GM18502 (cell line): ENCODE data around the gene C8B.

ENCODE experiments used
- ATAC-seq: cut with Tn5 transposase; IDR thresholded peaks from one replicate; pipeline ENCODE4 v1.9.1; 2021; ENCODE audit warnings: mild to moderate bottlenecking; ENCODE audit not compliant: unreplicated experiment, poor library complexity

The C8B gene

GRCh38 chr1:56965916-56966697 is at the start of gene C8B:
C8B (minus strand) TSS chr1:56966015; CDS start chr1:56965948, 67 bp downstream.
- no peak for ATAC-seq

DNA sequence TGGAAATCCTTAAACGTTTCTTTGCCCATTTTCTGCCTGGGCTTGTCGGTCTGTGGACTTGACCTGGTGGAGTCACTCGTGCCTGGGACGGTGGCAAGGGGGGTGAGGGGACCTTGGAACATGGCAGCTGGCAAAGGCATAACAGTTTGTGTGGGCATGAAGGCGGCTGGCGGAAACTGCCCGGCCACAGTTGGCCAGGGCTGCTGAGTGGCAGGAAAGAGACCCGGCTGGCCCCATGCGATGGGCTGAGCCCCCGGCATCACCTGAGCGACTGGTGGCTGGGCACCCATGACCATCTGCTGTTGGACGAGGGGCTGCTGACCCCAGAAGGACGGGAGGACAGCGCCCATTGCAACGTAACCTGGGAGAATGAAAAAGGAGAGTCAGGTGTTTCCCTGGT is 49.3 kb upstream of the C8B start:
- ATAC-seq = no peak

DNA sequence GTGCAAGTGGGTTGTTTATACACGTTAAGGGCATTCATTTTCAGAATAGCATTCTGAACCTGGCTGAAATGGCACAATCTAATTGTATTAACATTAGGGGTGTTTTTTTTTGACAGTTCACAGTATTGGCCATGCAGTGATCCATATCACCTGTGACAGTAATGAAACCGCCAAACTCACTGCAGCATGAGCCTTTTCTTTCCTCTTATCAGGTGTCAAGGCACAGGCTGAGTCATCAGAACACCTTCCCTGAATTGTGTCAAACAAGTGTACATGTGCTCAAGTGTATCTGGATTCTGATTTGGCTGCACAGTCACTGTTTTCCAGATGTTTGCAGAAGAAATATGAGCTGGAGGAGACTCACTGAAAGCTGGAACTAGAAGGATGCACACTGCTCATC is 47.7 kb upstream of the C8B start:
- ATAC-seq = no peak

DNA sequence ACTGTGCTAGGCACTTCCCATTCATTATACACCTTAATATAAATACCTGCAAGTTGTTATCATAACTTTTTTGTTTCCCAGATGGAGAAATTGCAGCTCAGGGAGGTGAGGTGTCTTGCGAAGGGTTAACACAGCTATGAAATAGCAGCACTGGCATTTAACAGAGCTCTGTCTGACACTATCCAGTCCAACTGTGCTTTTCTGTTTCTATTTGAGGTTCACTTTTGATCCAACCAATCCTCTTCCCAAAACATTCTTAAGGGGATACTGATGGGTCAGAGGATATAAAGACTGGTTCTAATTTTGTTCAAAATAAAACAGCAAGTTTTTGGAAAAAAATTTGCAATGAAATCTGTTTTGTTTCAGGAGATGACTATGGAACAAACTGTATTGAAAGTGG is 46.5 kb upstream of the C8B start:
- ATAC-seq = no peak

GRCh38 chr1:57010511-57010910 is 44.7 kb upstream of the C8B start:
- ATAC-seq = no peak

GRCh38 chr1:57007948-57008347 is 42.1 kb upstream of the C8B start:
- no peak for ATAC-seq

GRCh38 chr1:57007472-57007871 is 41.7 kb upstream of the C8B start:
- ATAC-seq = no peak

GRCh38 chr1:57003398-57004139 is 37.8 kb upstream of the C8B start:
- ATAC-seq = no peak

DNA sequence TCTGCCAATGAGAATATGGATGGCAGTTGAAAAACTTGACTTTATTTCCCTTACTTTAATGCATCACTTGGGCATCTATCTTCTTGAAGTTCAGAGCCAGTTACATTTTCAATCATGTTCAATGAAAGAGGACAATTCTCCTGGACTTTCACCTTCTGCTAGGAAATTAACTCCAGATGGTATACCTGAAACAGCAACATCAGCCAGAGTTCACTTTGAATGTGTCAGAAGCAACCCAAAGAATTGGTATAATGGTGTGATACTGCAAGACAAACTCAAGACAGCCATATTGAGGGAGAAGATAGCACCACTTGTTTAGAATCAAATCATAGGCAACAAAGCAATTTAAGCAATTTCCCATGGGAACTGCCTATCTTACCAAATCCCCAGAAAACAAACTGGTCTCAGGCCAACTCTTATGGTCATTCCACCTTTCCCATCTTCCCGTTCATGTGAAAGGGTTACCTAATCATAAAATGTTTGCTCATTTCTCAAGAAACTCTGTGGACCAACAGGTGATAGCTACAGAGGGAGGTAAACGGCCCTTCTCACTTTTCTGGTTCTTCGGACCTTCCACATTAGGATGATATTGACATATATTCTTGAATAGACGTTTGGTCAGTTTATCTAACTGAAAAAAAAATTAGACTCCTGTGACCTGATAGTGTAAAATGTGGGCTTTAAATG is 29.7 kb upstream of the C8B start:
- ATAC-seq = no peak

GRCh38 chr1:56993475-56993874 is 27.7 kb upstream of the C8B start:
- no peak for ATAC-seq

GRCh38 chr1:56992318-56993125 is 26.7 kb upstream of the C8B start:
- no peak for ATAC-seq

DNA sequence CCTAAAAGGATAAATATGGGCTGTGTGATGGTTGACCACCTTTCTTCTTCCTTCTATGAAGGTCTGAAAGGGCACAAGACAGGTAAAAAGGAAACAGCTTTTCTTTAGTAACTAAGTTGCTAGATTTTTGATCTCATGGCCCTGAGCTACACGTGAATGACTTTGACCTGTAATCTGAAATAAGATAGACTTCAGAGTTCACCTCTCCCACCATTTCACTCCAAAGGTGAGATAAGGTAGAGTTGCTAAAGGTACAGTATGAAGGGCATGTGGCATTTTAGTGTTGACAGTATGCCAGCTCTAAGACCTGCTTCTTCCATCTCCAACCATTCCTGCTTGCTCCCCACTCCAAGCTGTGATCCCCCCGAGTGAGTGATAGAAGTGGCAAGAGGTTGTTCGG is 25.8 kb upstream of the C8B start:
- ATAC-seq = no peak

DNA sequence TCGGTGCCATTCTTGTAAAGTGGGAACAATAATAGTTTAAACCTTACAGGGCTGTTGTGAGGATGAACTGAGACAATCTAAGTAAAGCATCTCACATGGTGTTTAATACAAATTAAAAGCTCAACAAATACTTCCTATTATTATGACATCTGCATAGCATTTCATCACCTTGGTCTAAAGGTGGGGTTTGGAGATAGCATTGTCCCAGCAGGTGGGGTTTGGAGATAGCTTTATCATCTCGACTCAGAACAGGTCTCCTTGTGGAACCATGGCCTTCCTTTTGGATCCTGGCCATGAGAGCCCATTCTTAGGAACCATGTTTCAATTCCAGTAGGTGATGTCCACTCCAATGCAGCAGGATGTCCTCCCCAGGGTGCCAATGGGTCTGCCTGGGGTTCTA is 20.6 kb upstream of the C8B start:
- ATAC-seq = no peak

DNA sequence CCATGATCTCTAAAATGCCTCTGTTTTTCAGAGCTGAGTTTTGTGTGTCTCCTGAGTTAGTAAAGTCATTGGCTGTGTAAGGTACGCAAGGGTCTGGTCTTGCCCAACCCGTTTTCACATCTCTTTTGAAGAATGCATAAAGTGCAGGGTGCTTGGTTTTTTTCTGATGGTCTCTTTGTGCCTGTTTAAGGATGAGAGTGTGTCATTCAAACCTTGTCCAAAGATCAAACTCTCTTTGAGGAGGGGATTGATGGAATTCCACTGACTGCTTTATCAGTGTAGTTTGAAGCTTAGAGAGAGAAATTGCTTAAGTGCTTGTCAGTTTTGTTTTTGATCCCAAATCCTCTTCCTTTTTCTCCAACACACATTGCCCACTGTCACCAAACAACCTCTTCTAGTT is 20.0 kb upstream of the C8B start:
- no peak for ATAC-seq

GRCh38 chr1:56983484-56983883 is 17.7 kb upstream of the C8B start:
- ATAC-seq = no peak

- no peak for ATAC-seq
Measured at GRCh38 chr1:56979986-56980755, 14.4 kb upstream of the C8B start.

DNA sequence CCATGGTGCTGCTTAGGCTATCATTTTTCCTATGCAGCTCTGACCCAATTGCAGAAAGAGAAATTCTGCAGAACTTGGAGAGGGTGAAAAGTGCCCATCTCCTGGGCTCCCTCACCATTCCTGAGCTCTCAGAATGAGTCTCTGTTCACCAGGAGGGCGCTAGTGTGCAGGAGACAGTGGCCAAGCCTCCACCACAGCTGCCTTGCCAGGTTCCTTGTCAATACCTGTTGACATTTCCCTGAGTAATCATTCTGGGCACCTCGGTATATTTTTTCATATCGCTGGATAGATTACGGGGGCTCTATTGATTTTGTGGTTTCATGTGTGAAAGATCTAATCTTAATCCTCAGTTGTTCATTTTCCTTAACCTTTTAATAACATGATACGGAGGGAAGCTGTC is 13.0 kb upstream of the C8B start:
- ATAC-seq = no peak

- no peak for ATAC-seq
Measured at GRCh38 chr1:56977910-56978309, 12.1 kb upstream of the C8B start.

DNA sequence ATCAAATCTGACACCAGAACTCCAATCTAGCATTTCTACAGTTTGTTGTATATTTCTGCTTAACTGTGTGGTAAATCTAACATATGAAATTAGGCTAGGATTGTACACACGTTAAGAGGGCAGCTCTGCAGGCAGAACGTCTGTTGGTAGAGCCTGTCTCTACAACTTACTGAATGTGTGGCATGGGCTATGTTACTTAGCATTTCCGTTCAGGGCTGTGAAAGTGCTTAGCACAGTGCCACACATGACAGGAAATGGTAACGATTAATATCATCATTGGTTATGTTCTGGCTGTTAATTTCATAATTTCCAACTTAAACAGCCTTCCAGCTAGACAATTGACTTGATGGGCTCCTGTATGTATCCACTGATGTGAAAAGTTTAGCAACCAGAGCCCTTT is 9.6 kb upstream of the C8B start:
- no peak for ATAC-seq
